HFF-Myc (cell line): ENCODE results near the gene GPR45.

Experiments
- DNase-seq: peaks from one replicate; pipeline ENCODE4 v3.0.0-alpha.2; 2011; ENCODE audit warnings: low read depth; ENCODE audit errors: extremely low read depth
- H3K4me3 ChIP-seq: replicated peaks from 2 replicates; pipeline ENCODE4 v1.5.1; 2011; ENCODE audit warnings: low read depth, mild to moderate bottlenecking, control low read depth, low read length
- TF ChIP-seq, protein P1 (sequence below): IDR thresholded peaks from 2 replicates; pipeline ENCODE4 v1.5.1; 2012; ENCODE audit warnings: mild to moderate bottlenecking, low read depth, low read length, control low read depth; ENCODE audit errors: missing control alignments

The GPR45 gene

DNA sequence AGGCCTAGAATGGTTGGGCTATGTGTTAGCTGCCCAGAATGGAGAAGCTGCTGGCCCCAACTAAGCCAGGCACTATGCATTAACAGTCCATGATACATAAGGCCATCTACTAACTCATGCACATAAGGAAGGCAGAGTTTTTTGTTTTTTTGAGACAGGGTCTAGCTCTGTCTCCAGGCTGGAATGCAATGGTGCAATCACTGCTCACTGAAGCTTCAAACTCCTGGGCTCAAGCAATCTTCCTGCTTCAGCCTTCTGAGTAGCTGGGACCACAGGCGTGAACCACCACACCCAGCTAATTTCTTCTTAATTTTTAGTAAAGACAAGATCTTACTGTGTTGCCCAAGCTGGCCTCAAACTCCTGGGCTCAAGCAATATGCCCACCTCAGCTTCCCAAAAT, 37.6 kb downstream of the GPR45 start:
- TF ChIP-seq, protein P1, sequence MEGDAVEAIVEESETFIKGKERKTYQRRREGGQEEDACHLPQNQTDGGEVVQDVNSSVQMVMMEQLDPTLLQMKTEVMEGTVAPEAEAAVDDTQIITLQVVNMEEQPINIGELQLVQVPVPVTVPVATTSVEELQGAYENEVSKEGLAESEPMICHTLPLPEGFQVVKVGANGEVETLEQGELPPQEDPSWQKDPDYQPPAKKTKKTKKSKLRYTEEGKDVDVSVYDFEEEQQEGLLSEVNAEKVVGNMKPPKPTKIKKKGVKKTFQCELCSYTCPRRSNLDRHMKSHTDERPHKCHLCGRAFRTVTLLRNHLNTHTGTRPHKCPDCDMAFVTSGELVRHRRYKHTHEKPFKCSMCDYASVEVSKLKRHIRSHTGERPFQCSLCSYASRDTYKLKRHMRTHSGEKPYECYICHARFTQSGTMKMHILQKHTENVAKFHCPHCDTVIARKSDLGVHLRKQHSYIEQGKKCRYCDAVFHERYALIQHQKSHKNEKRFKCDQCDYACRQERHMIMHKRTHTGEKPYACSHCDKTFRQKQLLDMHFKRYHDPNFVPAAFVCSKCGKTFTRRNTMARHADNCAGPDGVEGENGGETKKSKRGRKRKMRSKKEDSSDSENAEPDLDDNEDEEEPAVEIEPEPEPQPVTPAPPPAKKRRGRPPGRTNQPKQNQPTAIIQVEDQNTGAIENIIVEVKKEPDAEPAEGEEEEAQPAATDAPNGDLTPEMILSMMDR: no peak
- H3K4me3 ChIP-seq: no peak overlapping the region
- no peak for DNase-seq

DNA sequence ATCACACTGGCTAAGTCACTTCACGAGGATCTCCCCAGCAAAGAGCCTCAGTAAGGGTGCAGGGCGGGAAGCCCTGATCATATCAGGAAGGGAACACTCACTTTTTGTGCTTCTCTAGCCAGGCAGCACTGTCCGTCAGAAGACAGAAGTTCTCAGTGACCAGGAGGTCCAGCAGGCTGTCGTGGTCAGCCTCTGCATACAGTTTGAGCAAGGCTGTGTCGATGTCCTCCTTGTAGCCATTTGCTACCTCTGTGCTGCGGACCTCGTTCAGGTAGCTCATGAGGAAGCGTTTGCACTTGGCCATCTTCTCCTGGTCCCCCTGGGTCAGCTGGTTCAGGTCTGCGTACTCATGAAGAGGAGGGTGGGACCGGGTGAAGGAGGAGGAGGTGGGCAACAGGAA, 38.7 kb downstream of the GPR45 start:
- no peak overlapping the region for H3K4me3 ChIP-seq
- TF ChIP-seq, protein P1: no peak
- DNase-seq: no peak

DNA sequence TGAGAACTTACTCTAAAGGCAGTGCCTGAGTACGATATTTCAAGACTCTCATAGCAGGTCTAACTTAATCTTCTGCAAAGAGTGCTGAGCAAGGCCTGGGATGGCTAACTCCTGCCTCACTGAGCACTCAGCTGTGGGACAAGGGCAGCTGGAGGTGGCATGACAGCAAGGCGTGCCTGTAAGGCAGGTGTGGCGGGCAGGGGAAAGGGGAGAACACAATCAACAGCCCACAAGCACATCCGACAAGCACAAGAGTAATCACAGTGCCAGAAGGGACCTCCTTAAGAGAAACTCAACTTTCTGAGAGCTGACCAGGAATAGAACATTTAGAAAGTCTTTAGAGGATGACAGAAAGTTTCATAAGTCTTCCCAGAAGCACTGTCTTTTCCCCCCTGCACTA, 42.0 kb downstream of the GPR45 start:
- H3K4me3 ChIP-seq: no peak overlapping the region
- DNase-seq: no peak
- TF ChIP-seq, protein P1: no peak

DNA sequence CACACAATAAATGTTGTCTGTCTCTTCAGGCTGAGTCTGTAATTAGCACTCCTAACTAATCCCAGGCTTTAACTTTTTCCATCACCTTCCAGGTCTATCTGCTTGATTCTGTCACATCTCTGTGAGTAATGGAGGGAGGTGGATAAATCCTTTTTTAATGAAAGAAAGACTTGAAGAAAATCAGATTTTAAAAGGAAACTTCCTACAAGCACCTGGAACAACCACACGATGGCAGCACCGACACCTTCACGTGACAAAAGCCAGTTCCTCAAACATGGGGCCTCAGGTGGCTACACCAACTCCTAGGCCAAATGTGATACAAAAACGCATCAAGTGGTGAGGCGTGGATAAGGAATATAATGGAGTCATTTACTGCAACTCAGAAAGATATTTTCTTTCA, 46.1 kb downstream of the GPR45 start:
- TF ChIP-seq, protein P1: peak; percentile 58
- DNase-seq: peak; percentile 4
- H3K4me3 ChIP-seq: no peak overlapping the region

DNA sequence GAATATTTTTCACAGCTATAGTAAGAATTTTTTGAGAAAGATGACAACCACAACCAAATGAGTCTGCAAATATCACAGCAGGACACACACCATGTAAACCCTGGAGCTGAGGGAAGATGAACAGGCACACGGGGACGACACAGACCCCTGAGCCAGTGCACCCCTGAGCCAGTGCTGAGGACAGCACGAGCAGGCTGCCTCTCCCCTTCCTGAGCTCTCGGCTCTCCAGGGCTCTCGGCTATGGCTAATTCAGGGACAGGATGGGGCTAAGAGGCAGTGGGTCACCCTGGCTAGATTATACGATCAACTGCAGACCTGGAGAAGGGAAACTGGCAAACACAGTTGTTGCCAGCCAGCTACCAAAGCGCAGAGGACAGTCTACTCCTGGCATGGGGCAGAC, 46.6 kb downstream of the GPR45 start:
- DNase-seq: no peak
- TF ChIP-seq, protein P1: no peak
- no peak overlapping the region for H3K4me3 ChIP-seq

DNA sequence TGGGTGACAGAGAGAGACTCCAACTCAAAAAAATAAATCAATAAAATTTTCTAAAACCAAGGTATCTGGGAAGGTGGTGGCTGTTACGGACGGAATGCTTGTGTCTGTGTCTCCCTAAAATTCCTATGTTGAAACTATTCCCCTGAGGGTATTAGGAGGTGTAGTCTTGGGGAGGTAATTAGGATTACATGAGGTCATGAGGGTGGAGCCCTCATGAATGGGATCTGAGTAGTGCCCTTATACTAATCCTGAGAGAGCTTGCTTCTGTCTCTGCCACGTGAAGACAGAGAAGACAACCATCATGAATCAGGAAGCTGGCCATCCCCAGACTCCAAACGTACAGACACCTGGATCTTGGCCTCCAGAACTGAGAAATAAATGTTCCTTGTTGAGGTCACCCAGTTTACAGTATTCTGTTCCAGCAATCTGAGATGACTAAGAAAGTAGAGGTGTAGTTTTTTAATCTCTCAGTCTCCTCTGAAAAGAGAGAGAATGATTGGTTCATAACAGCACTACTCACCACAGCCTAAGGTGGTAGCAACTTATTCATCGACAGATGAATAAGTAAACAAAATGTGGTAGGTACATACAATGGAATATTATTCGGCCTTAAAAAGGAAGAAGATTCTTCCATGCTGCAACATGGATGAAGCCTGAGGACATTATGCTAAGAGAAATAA, 49.6 kb downstream of the GPR45 start:
- DNase-seq: no peak
- TF ChIP-seq, protein P1: no peak

DNA sequence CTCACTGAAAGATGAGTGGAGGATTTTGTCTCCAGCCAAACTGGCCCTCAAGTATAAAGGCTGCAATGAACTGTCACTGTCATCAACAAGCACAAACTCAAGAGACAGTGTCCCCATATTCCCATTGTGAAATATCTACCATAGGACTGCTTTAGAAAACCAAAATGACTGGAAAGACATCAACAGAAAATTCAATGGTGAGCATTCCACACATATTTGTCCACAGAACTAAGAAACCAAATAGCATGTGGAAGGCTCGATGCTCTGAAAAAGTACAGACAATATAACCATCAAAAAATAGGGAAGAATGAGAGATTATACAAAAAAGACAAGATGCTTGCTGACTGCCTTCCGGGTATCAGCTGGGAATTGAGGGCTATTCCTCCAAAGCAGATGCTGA, 50.4 kb downstream of the GPR45 start:
- TF ChIP-seq, protein P1: no peak
- H3K4me3 ChIP-seq: no peak overlapping the region
- DNase-seq: no peak

More for the DNA sequence above, 49.6 kb downstream of the GPR45 start:
- H3K4me3 ChIP-seq: no peak overlapping the region
